ENCODE results near the gene PWWP2A.

GRCh38 chr5:160097991-160098390 is 21.3 kb downstream of the PWWP2A start:
- TF ChIP-seq CTCF (IDR thresholded peaks at IDR 0.05) (no peak), POLR2A (IDR thresholded peaks at IDR 0.05) (no peak)
